Measurements from ENCODE around the gene SCAMP2.

- TF ChIP-seq CTCF (IDR thresholded peaks at IDR 0.05; ENCODE audit: borderline replicate concordance, extremely low read depth, low read length, poor library complexity, severe bottlenecking) = no peak
- TF ChIP-seq EZH2 (IDR thresholded peaks at IDR 0.05; ENCODE audit: borderline replicate concordance, low read depth, low read length, severe bottlenecking) = no peak
These were observed 43.2 kb downstream of the SCAMP2 start for GRCh38 chr15:74829991-74830390.

Data from DND-41 (cell line).